SKM-1 treated with dmso at 0.1 percent for 144 hours (cell line): ENCODE results near the gene SRSF3.
"Not testable (repeated sequence)": the region's sequence is repeated elsewhere in the genome, so short reads cannot be mapped to it uniquely, and the experiment has no call there.

Source experiments
- DNase-seq: peaks from one replicate; lab custom pipeline; 2025; ENCODE audit not compliant: unreplicated experiment; lab: John Stamatoyannopoulos, UW

Gene SRSF3

DNA sequence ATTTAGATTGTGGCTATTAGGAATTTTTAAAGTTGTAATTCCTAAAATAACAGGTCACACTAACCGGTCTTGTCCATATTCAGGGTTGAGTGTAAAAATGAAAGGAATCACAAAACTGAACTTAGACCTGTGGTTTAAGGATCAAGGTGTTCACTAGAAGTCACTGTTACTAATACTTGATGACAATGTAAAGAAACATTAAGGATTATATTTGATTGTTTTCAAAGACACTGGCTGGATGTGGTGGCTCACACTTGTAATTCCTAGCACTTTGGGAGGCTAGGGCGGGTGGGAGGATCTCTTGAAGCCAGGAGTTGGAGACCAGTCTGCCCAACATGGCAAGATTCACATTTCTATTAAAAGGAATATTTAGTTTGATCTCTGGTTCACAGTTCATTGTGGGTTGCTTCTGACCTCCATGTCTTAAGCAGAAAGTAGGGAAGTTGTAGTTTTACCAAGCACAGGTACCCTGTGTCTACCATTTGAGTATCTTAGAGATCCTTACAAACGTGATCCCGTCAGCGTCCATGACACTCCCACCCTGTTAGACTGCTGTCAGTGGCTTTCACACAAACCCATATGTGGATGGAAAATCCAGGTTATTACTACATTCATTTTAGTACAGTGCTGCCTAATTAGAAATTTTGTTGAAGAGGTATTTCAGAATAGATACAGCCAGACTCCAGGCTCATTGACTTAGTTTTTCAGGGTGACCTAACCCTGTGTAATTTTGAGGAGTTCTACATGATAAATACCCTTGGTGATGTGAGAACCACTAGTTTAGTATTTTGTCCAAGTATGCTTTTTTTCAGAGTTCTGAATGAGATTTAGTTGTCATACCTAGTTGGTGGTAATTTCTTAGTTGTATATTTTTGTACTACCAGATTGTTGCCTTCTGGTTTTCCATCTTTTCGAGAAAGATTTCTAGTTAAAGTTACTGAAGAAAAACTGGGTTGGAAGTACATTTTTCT is 10.2 kb downstream of the SRSF3 start:
- no peak for DNase-seq

- no peak for DNase-seq
These were observed 11.0 kb downstream of the SRSF3 start for GRCh38 chr6:36605143-36605542.

DNA sequence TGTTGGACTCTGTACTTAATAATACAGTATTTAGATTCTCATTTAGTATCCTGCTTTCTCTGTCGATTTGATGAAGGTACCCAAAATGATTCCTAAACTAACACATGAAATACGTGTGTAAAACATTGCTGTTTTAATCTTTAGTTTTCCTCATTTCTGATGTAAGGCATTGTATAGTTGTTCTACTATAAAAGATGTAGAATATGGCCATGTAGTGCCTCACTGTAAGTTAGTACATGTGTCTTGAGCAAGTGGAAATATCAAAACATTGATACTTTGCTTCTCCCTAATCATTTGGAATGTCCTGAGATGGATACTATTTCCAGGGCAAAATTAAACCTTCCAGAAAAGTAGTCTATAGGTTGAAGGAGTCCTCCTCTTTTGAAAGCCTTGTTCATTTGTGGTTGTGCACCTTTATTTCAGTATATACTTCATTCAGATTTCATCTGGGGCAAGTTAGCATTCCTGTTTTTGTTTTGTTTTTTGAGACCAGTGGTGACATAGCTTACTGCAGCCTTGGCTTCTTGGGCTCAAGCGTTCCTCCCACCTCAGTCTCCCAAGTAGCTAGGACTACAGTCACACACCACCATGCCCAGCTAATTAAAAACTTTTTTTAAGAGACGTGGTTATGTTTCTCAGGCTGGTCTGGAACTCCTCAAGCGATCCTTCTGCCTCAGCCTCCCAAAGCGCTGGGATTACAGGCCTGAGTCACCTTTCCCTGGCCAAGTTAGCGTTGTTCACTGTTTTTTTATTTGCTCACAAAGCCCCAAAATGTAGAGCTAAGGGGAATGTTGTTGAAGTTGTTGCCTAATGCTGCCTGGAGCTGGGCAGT is 11.6 kb downstream of the SRSF3 start:
- no peak for DNase-seq

DNA sequence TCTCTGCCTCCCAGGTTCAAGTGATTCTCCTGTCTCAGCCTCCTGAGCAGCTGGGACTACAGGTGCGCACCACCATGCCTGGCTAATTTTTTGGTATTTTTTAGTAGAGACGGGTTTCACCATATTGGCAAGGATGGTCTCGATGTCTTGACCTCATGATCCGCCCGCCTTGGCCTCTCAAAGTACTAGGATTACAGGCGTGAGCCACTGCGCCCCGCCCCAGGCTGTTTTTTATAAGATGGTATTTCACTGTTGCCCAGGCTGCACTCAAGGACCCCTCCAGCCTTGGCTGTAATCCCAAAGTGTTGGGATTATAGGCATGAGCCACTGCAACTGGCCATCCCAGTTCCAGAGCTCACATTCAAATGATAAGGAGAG is 13.1 kb downstream of the SRSF3 start:
- DNase-seq = not testable (repeated sequence)

GRCh38 chr6:36607683-36608386 is 13.7 kb downstream of the SRSF3 start:
- no peak for DNase-seq

- DNase-seq = no peak
These were observed 14.8 kb downstream of the SRSF3 start for GRCh38 chr6:36608788-36609563.

DNA sequence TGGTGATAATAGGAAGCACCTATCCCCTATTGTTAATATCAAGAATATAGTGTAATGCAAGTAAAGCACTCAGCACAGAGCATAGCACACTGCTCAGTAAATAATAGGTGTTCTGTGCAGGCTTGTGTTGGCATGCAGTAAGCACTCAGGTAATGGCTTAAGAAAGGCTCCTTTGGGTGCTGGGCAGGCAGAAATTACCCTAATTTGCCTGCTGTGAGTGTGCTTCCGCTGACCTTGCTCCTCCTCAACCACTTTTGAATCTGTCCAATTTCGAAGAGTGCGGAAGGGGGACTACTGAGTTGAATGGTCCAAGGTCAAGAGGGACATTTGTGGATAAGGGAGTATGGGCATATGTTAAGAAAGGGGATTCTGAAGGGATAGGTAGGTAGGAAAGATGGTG is 15.4 kb downstream of the SRSF3 start:
- DNase-seq = no peak

DNA sequence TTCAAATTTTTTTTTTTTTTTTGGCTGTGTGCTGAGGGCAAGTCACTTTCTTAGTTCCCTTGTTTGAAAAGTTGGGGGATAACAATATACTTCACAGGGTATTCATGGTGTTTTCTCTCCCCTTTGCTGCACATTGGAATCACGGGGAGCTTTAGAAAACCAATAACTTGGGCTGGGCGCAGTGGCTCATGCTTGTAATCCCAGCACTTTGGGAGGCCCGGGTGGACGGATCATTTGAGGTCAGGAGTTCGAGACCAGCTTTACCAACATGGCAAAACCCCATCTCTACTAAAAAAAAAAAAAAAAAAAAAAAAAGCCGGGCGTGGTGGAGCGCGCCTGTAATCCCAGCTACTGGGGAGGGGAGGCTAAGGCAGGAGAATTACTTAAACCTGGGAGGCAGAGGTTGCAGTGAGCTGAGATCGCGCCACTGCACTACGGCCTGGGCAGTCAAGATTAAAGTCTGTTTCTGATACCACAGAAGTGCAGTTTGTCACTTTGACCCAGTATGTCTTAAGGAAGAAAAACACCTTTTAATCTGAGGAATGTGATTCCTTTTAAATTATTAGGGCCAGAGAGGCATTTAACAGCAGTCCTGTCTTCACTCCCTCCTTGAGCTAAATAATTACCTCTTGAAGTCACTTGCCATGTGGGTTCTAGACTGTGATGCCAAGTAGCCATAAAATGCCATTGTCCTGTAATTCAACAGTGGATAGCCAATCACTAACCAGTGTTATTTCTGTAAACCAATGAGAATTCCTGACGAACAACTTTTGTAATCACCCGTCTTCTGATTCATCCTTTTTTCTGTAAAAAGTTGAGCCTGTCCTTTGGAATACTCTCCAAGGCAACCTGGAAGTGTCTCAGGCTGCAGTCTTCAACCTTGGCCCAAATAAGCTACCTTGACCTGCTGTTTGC is 16.1 kb downstream of the SRSF3 start:
- DNase-seq = no peak

- no peak for DNase-seq
These were observed 16.8 kb downstream of the SRSF3 start for GRCh38 chr6:36610956-36611336.

DNA sequence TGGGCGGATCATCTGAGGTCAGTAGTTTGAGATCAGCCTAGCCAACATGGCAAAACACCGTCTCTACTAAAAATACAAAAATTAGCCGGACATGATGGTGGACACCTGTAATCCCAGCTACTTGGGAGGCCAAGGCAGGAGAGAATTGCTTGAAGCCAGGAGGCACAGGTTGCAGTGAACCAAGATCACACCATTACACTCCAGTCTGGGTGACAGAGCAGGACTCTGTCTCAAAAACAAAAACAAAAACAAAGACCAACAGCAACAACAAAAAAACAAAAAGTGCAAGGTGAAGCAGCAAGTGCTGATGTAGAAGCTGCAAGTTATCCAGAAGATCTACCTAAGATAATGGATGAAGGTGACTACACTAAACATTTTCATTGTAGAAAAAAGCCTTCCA is 17.5 kb downstream of the SRSF3 start:
- DNase-seq = not testable (repeated sequence)

GRCh38 chr6:36612101-36612625 is 18.0 kb downstream of the SRSF3 start:
- no peak for DNase-seq

DNA sequence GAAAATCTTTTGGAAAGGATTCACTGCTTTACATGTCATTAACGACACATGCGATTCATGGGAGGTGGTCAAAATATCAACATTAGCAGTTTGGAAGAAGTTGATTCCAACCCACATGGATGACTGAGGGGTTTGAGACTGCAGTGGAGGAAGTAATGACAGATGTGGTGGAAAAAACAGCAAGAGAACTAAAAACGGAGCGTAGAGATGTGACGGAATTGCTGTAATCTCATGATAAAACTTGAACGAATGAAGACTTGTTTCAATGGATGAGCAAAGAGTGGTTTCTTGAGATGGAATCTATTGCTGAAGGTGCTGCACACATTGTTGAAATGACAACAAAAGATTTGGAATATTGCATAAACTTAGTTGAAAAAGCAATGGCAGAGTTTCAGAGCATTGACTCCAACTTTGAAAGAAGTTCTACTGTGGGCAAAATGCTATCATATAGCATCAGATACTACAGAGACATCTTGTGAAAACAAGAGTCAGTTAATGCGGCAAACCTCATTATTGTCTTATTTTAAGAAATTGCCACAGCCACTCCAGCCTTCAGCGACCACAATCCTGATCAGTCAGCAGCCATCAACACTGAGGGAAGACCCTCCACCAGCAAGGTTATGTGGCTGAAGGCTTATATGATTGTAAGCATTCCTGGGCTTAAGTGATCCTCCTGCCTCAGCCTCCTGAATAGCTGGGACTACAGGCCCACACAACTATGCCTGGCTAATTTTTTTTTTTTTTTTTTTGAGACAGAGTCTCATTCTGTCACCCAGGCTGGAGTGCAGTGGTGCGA is 19.2 kb downstream of the SRSF3 start:
- DNase-seq = no peak

GRCh38 chr6:36615018-36615761 is 21.0 kb downstream of the SRSF3 start:
- DNase-seq = peak; percentile 69

DNA sequence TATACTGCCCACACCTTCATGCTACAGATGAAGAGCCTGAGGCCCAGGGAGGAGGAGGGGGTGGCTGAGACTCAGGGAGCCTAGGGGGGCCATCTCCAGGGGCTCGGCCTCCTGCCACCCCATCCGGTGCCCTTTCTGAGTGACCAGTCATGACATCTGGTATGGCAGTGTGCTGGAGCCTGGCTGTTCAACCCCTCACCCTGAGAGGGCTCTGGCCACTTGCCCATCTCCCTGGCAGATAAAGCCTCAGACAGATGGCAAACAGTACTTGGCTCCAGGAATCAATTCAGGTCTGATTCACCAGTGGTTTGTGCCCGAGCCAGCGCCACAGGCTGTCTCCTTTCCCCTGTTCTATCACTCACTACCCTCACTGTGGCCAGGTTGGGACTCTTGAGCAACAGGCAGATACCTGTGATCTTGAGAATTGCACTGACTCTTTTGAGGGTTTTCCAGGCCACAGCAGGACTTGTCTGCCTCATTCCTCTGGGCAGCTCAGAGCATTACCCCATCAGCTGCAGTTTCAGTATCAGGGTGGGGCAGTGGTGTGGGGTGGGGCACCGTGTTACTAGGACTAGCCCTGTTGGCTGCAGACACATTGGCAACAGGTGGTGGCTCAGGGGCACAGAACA is 22.8 kb downstream of the SRSF3 start:
- DNase-seq = no peak

- DNase-seq = peak; percentile 76
These were observed 24.5 kb downstream of the SRSF3 start for GRCh38 chr6:36618366-36619355.

- no peak for DNase-seq
These were observed 27.3 kb downstream of the SRSF3 start for GRCh38 chr6:36621371-36621855.
